Neural progenitor cell (in vitro differentiated cells): ENCODE data around the gene FGF11. TPM values are rescaled to one million over a fixed set of nuclear protein-coding genes. Genes with fewer than 3 reads are reported as not detected.

Source experiments
- DNase-seq: peaks from one replicate; pipeline ENCODE4 v3.0.0-alpha.2; 2016; ENCODE audit warnings: low spot score
- H2AFZ ChIP-seq: fragments of 200-600 bp; sonication (generic); replicated peaks from 2 replicates; pipeline ENCODE4 v1.6.1; 2016; ENCODE audit warnings: antibody characterized with exemption
- H3F3A ChIP-seq: fragments of 200-600 bp; sonication (generic); 2 replicates; pipeline ENCODE4 v1.6.1; 2016; ENCODE audit warnings: antibody characterized with exemption, low read depth
- H3K27ac ChIP-seq: fragments of 200-600 bp; sonication (generic); 2 replicates; pipeline ENCODE4 v1.5.1; 2016; ENCODE audit warnings: mild to moderate bottlenecking
- H3K27me3 ChIP-seq: fragments of 200-600 bp; sonication (generic); 2 replicates; pipeline ENCODE4 v1.6.1; 2016; ENCODE audit warnings: mild to moderate bottlenecking, moderate library complexity
- H3K36me3 ChIP-seq: fragments of 200-600 bp; sonication (generic); 2 replicates; pipeline ENCODE4 v1.5.1; 2016
- H3K4me1 ChIP-seq: fragments of 200-600 bp; sonication (generic); 2 replicates; pipeline ENCODE4 v1.6.1; 2016; ENCODE audit warnings: mixed run types
- H3K4me2 ChIP-seq: fragments of 200-600 bp; sonication (generic); 2 replicates; pipeline ENCODE4 v1.6.1; 2016
- H3K4me3 ChIP-seq: fragments of 200-600 bp; sonication (generic); 2 replicates; pipeline ENCODE4 v1.5.1; 2016
- H3K79me2 ChIP-seq: fragments of 200-600 bp; sonication (generic); 2 replicates; pipeline ENCODE4 v1.6.1; 2016; ENCODE audit warnings: low read depth
- H3K9ac ChIP-seq: fragments of 200-600 bp; sonication (generic); 2 replicates; pipeline ENCODE4 v1.6.1; 2016
- H3K9me3 ChIP-seq: fragments of 200-600 bp; sonication (generic); 2 replicates; pipeline ENCODE4 v1.5.1; 2016; ENCODE audit warnings: low read depth
- H4K20me1 ChIP-seq: fragments of 200-600 bp; sonication (generic); 2 replicates; pipeline ENCODE4 v1.6.1; 2016; ENCODE audit warnings: low read depth
- H3K27ac Mint-ChIP-seq: 3 replicates; pipeline ENCODE4 v1.8.0; 2021; ENCODE audit warnings: mixed read lengths
- H3K27me3 Mint-ChIP-seq: 2 replicates; pipeline ENCODE4 v1.8.0; 2022; ENCODE audit warnings: low read depth, mild to moderate bottlenecking, inconsistent platforms, moderate library complexity, mixed read lengths; ENCODE audit not compliant: insufficient read depth
- H3K36me3 Mint-ChIP-seq: 3 replicates; pipeline ENCODE4 v1.8.0; 2021; ENCODE audit warnings: mixed read lengths
- H3K4me1 Mint-ChIP-seq: 3 replicates; pipeline ENCODE4 v1.8.0; 2021; ENCODE audit warnings: mixed read lengths
- H3K4me3 Mint-ChIP-seq: 3 replicates; pipeline ENCODE4 v1.8.0; 2021; ENCODE audit warnings: mild to moderate bottlenecking, moderate library complexity, mixed read lengths
- H3K9me3 Mint-ChIP-seq: 3 replicates; pipeline ENCODE4 v1.8.0; 2020; ENCODE audit warnings: mixed read lengths
- EZH2 ChIP-seq: fragments of 200-600 bp; sonication (generic); IDR thresholded peaks from 2 replicates; pipeline ENCODE4 v1.6.1; 2017; ENCODE audit warnings: antibody characterized with exemption, mild to moderate bottlenecking, moderate library complexity
- EZH2phosphoT487 ChIP-seq: fragments of 200-600 bp; sonication (generic); IDR thresholded peaks from 2 replicates; pipeline ENCODE4 v1.6.1; 2017; ENCODE audit warnings: antibody characterized with exemption
- total RNA-seq: library from RNA; depleted of rRNA; stranded (reverse); fragments of >200 nt; gene quantifications from 2 replicates; pipeline ENCODE4 v1.2.3, GENCODE V29; 2015; ENCODE audit warnings: low replicate concordance
- TF ChIP-seq, protein P1 (sequence below): fragments of 200-600 bp; sonication (generic); IDR thresholded peaks from 2 replicates; pipeline ENCODE4 v1.5.1; 2017; ENCODE audit warnings: antibody characterized with exemption, mild to moderate bottlenecking

Gene FGF11
- total RNA-seq, 1 donor from 2014 or later, result 7.6 TPM

- Mint-ChIP-seq H3K36me3 (peaks cover 27% of the 10 kb centered on the region), H3K27ac (no peak overlapping the region), H3K9me3 (no peaks in the 10 kb centered on the region), H3K4me3 (peak overlapping the region; percentile 96), H3K27me3 (peaks cover 6% of the 10 kb centered on the region), H3K4me1 (peaks cover 65% of the 10 kb centered on the region)
- no peak overlapping the region for H3K27ac ChIP-seq
- TF ChIP-seq EZH2phosphoT487 (no peak), EZH2 (no peak)
- TF ChIP-seq, protein P1, sequence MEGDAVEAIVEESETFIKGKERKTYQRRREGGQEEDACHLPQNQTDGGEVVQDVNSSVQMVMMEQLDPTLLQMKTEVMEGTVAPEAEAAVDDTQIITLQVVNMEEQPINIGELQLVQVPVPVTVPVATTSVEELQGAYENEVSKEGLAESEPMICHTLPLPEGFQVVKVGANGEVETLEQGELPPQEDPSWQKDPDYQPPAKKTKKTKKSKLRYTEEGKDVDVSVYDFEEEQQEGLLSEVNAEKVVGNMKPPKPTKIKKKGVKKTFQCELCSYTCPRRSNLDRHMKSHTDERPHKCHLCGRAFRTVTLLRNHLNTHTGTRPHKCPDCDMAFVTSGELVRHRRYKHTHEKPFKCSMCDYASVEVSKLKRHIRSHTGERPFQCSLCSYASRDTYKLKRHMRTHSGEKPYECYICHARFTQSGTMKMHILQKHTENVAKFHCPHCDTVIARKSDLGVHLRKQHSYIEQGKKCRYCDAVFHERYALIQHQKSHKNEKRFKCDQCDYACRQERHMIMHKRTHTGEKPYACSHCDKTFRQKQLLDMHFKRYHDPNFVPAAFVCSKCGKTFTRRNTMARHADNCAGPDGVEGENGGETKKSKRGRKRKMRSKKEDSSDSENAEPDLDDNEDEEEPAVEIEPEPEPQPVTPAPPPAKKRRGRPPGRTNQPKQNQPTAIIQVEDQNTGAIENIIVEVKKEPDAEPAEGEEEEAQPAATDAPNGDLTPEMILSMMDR, result no peak
- peak; percentile 24 for DNase-seq
- H3K4me2 ChIP-seq, result peak overlapping the region; percentile 99
- H3K79me2 ChIP-seq, result peaks cover 66% of the 10 kb centered on the region
- no peaks in the 10 kb centered on the region for H3K27me3 ChIP-seq
- no peaks in the 10 kb centered on the region for H3K9me3 ChIP-seq
- no peak overlapping the region for H2AFZ ChIP-seq
- H3K36me3 ChIP-seq, result no peaks in the 10 kb centered on the region
- peaks cover 21% of the 10 kb centered on the region for H3F3A ChIP-seq
- H3K9ac ChIP-seq, result no peak overlapping the region
- peaks cover 65% of the 10 kb centered on the region for H4K20me1 ChIP-seq
- H3K4me1 ChIP-seq, result peaks cover 23% of the 10 kb centered on the region
- peak overlapping the region; percentile 60 for H3K4me3 ChIP-seq
Measured at GRCh38 chr17:7486181-7486580, 46.9 kb downstream of the FGF11 start.

DNA sequence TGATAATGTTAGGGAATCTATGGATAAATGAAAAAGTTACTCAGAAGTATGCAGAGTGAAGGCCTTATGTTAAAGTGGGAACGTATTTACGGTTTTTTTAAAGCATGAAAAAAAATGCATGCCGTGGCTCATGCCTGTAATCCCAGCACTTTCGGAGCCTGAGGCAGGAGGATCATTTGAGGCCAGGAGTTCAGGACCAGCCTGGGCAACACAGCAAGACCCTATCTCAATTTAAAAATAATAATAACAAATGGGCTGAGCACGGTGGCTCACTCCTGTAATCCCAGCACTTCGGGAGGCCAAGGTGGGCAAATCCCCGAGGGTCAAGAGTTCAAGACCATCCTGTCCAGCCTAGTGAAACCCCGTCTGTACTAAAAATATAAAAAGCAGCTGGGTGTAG, 50.8 kb downstream of the FGF11 start:
- no peak overlapping the region for H3K4me3 Mint-ChIP-seq
- Histone ChIP-seq H3K27me3 (no peaks in the 10 kb centered on the region), H3K4me3 (no peak overlapping the region), H3K27ac (no peak overlapping the region), H3K79me2 (peaks cover 100% of the 10 kb centered on the region), H3K4me1 (peaks cover 26% of the 10 kb centered on the region), H2AFZ (no peak overlapping the region), H3K4me2 (no peak overlapping the region), H3K36me3 (no peaks in the 10 kb centered on the region), H3K9ac (no peak overlapping the region), H3F3A (peaks cover 22% of the 10 kb centered on the region), H4K20me1 (peaks cover 100% of the 10 kb centered on the region), H3K9me3 (no peaks in the 10 kb centered on the region)
- H3K36me3 Mint-ChIP-seq, result peaks cover 36% of the 10 kb centered on the region
- H3K27me3 Mint-ChIP-seq, result peaks cover 6% of the 10 kb centered on the region
- peaks cover 44% of the 10 kb centered on the region for H3K4me1 Mint-ChIP-seq
- H3K27ac Mint-ChIP-seq, result no peak overlapping the region
- H3K9me3 Mint-ChIP-seq, result no peaks in the 10 kb centered on the region
- DNase-seq, result no peak
- TF ChIP-seq EZH2, result no peak
- TF ChIP-seq EZH2phosphoT487, result no peak

DNA sequence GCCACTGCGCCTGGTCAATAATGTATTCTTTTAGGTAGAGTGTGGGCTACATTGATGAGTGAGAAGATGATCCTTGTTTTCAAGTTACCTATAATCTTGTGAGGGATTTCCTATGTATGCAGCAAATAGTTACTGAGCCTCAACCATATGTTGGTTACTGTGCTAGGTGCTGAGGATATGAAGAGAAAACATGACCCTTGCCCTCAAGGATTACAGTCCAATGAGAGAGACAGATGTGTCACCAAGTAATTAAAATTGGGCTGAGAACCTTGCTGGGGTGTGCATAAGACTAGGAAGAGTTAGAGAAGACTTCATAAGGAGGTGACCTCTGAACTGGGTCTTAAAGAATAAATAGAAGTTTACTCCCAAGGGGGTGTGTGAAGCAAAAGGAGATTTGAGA, 52.3 kb downstream of the FGF11 start:
- Histone ChIP-seq H3K4me2 (no peak overlapping the region), H2AFZ (no peak overlapping the region), H3K27me3 (no peaks in the 10 kb centered on the region), H3K9ac (no peak overlapping the region), H3K79me2 (peaks cover 94% of the 10 kb centered on the region), H3K27ac (no peak overlapping the region), H3K4me3 (no peak overlapping the region), H3F3A (peaks cover 20% of the 10 kb centered on the region), H3K9me3 (no peaks in the 10 kb centered on the region), H4K20me1 (peaks cover 98% of the 10 kb centered on the region), H3K4me1 (peaks cover 21% of the 10 kb centered on the region), H3K36me3 (no peaks in the 10 kb centered on the region)
- Mint-ChIP-seq H3K36me3 (peaks cover 40% of the 10 kb centered on the region), H3K27ac (no peak overlapping the region), H3K4me1 (peaks cover 33% of the 10 kb centered on the region), H3K4me3 (no peak overlapping the region), H3K27me3 (peaks cover 7% of the 10 kb centered on the region), H3K9me3 (no peaks in the 10 kb centered on the region)
- DNase-seq, result no peak
- TF ChIP-seq, protein P1, result no peak
- no peak for TF ChIP-seq EZH2
- no peak for TF ChIP-seq EZH2phosphoT487

DNA sequence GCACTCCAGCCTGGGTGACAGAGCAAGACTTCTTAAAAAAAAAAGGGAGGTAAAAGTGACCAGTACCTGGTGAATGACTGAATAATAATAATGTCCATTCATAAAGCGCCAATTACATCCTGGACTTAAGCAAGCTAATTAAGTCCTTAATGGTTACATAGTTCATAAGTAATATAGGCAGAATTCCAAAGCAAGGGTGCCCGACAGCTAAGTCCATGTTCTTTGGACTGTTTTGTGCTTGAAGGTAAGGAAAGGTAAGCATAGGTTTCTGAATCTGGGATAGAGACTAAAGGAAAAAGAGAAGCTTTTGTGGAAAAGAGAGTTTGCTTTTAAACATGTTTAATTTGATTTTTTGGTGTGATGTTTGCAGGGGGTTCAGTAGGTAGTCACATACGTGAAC, 54.6 kb downstream of the FGF11 start:
- no peak for DNase-seq
- Mint-ChIP-seq H3K27me3 (peaks cover 9% of the 10 kb centered on the region), H3K4me1 (peaks cover 20% of the 10 kb centered on the region), H3K27ac (no peak overlapping the region), H3K36me3 (peaks cover 45% of the 10 kb centered on the region), H3K4me3 (no peak overlapping the region), H3K9me3 (no peaks in the 10 kb centered on the region)
- Histone ChIP-seq H3K27ac (no peak overlapping the region), H3K79me2 (peaks cover 71% of the 10 kb centered on the region), H3K4me3 (no peak overlapping the region), H3K27me3 (no peaks in the 10 kb centered on the region), H3K9ac (no peak overlapping the region), H3K4me1 (peaks cover 10% of the 10 kb centered on the region), H4K20me1 (peaks cover 78% of the 10 kb centered on the region), H3F3A (peaks cover 12% of the 10 kb centered on the region), H3K9me3 (no peaks in the 10 kb centered on the region), H3K4me2 (no peak overlapping the region), H3K36me3 (no peaks in the 10 kb centered on the region), H2AFZ (no peak overlapping the region)
- TF ChIP-seq EZH2 (no peak), EZH2phosphoT487 (no peak)
- TF ChIP-seq, protein P1, result no peak

Other genes starting within 250 kb of the FGF11 start
- 23.5 and 50.5 TPM in 2 replicates for gene DLG4, start 219.7 kb upstream of the FGF11 start, total RNA-seq
- gene ACADVL, start 219.6 kb upstream of the FGF11 start, total RNA-seq, result 86.7 and 194 TPM in 2 replicates
- gene DVL2, start 205.0 kb upstream of the FGF11 start, total RNA-seq, result 43.9 and 113 TPM in 2 replicates
- gene PHF23, start 200.1 kb upstream of the FGF11 start, total RNA-seq, result 31.6 and 59.1 TPM in 2 replicates
- 225 and 276 TPM in 2 replicates for gene GABARAP, start 197.1 kb upstream of the FGF11 start, total RNA-seq
- gene CTDNEP1, start 187.8 kb upstream of the FGF11 start, total RNA-seq, result 46.5 and 55.3 TPM in 2 replicates
- 17.5 and 42.2 TPM in 2 replicates for gene ELP5, start 187.3 kb upstream of the FGF11 start, total RNA-seq
- 0.32 and 1.3 TPM in 2 replicates for gene CLDN7, start 177.0 kb upstream of the FGF11 start, total RNA-seq
- gene SLC2A4, start 157.8 kb upstream of the FGF11 start, total RNA-seq, result 1.7 and 7.3 TPM in 2 replicates
- 2.7 and 9.1 TPM in 2 replicates for gene YBX2, start 144.9 kb upstream of the FGF11 start, total RNA-seq
- 251 and 370 TPM in 2 replicates for gene EIF5A, start 131.9 kb upstream of the FGF11 start, total RNA-seq
- gene GPS2, start 124.2 kb upstream of the FGF11 start, total RNA-seq, result 20.5 and 41.8 TPM in 2 replicates
- gene NEURL4, start 110.2 kb upstream of the FGF11 start, total RNA-seq, result 5.1 and 26.3 TPM in 2 replicates
- gene ACAP1, start 103.0 kb upstream of the FGF11 start, total RNA-seq, result 0.65 and 2.7 TPM in 2 replicates
- 2.7 and 8.2 TPM in 2 replicates for gene KCTD11, start 87.3 kb upstream of the FGF11 start, total RNA-seq
- not detected in 2 replicates for gene TMEM95, start 84.4 kb upstream of the FGF11 start, total RNA-seq
- 1.8 and 4.0 TPM in 2 replicates for gene TNK1, start 58.4 kb upstream of the FGF11 start, total RNA-seq
- 6.6 and 17.5 TPM in 2 replicates for gene PLSCR3, start 45.0 kb upstream of the FGF11 start, total RNA-seq
- 72.0 and 152 TPM in 2 replicates for gene TMEM256, start 35.4 kb upstream of the FGF11 start, total RNA-seq
- 13.9 and 36.5 TPM in 2 replicates for gene NLGN2, start 31.7 kb upstream of the FGF11 start, total RNA-seq
- gene SPEM1, start 19.2 kb upstream of the FGF11 start, total RNA-seq, result not detected in 2 replicates
- not detected in 2 replicates for gene SPEM2, start 13.9 kb upstream of the FGF11 start, total RNA-seq
- gene SPEM3, start 10.7 kb upstream of the FGF11 start, total RNA-seq, result not detected in 2 replicates
- gene TMEM102, start 4.1 kb upstream of the FGF11 start, total RNA-seq, result 1.0 and 1.6 TPM in 2 replicates
- gene CHRNB1, start 5.5 kb downstream of the FGF11 start, total RNA-seq, result 7.4 and 7.5 TPM in 2 replicates
- gene ZBTB4, start 40.1 kb downstream of the FGF11 start, total RNA-seq, result 5.4 and 15.5 TPM in 2 replicates
- gene SLC35G6, start 41.9 kb downstream of the FGF11 start, total RNA-seq, result not detected in 2 replicates
- gene POLR2A, start 44.9 kb downstream of the FGF11 start, total RNA-seq, result 32.7 and 51.4 TPM in 2 replicates
- gene TNFSF12, start 109.5 kb downstream of the FGF11 start, total RNA-seq, result 0.75 and 2.4 TPM in 2 replicates
- 0.37 TPM in 1 of 2 replicates, not detected in the other for gene TNFSF13, start 119.2 kb downstream of the FGF11 start, total RNA-seq
- gene SENP3, start 122.4 kb downstream of the FGF11 start, total RNA-seq, result 87.9 and 91.6 TPM in 2 replicates
- gene CD68, start 140.1 kb downstream of the FGF11 start, total RNA-seq, result 0.95 TPM in 1 of 2 replicates, not detected in the other
- gene MPDU1, start 144.3 kb downstream of the FGF11 start, total RNA-seq, result 167 and 177 TPM in 2 replicates
- 0.51 and 7.6 TPM in 2 replicates for gene SOX15, start 150.6 kb downstream of the FGF11 start, total RNA-seq
- gene FXR2, start 175.4 kb downstream of the FGF11 start, total RNA-seq, result 42.7 and 65.5 TPM in 2 replicates
- 34.6 and 56.6 TPM in 2 replicates for gene SAT2, start 188.3 kb downstream of the FGF11 start, total RNA-seq
- 0.46 TPM in 1 of 2 replicates, not detected in the other for gene SHBG, start 190.6 kb downstream of the FGF11 start, total RNA-seq
- gene ATP1B2, start 211.4 kb downstream of the FGF11 start, total RNA-seq, result 0.37 and 1.4 TPM in 2 replicates
- gene TP53, start 248.0 kb downstream of the FGF11 start, total RNA-seq, result 54.9 and 69.7 TPM in 2 replicates
- gene WRAP53, start 249.0 kb downstream of the FGF11 start, total RNA-seq, result 12.6 and 22.8 TPM in 2 replicates